HG03469 (cell line): ENCODE data around the gene SPRTN.

Experiments
- ATAC-seq: cut with Tn5 transposase; IDR thresholded peaks from one replicate; pipeline ENCODE4 v1.9.1; 2021; ENCODE audit warnings: mild to moderate bottlenecking, moderate library complexity, moderate number of reproducible peaks; ENCODE audit not compliant: unreplicated experiment

SPRTN gene, protein sequence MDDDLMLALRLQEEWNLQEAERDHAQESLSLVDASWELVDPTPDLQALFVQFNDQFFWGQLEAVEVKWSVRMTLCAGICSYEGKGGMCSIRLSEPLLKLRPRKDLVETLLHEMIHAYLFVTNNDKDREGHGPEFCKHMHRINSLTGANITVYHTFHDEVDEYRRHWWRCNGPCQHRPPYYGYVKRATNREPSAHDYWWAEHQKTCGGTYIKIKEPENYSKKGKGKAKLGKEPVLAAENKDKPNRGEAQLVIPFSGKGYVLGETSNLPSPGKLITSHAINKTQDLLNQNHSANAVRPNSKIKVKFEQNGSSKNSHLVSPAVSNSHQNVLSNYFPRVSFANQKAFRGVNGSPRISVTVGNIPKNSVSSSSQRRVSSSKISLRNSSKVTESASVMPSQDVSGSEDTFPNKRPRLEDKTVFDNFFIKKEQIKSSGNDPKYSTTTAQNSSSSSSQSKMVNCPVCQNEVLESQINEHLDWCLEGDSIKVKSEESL

GRCh38 chr1:231338270-231339128 is at the start of gene SPRTN:
TSS of gene SPRTN (plus strand) at chr1:231338293. CDS start at chr1:231338384, 91 bp downstream.
- no peak for ATAC-seq

- no peak for ATAC-seq
Observed at GRCh38 chr1:231295938-231296337, 42.2 kb upstream of the SPRTN start.

DNA sequence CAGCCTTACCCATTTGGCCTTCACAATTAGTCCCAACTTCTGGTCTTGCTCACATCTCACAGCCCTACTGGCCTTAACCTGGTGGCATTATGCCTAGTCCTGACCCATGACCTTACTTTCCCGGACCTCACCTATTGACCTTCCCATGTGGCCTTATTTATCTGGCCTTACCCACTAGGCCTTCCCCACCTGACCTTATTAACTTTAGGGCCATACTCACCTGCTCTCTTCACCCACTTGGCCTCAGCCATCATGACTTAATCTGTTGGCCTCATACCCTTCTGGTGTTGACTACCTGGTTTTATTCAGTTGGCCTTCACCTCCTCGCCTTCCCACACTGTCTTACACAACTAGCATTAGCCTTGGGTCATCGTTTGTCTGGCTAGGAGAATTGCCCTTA is 36.1 kb upstream of the SPRTN start:
- ATAC-seq: no peak

DNA sequence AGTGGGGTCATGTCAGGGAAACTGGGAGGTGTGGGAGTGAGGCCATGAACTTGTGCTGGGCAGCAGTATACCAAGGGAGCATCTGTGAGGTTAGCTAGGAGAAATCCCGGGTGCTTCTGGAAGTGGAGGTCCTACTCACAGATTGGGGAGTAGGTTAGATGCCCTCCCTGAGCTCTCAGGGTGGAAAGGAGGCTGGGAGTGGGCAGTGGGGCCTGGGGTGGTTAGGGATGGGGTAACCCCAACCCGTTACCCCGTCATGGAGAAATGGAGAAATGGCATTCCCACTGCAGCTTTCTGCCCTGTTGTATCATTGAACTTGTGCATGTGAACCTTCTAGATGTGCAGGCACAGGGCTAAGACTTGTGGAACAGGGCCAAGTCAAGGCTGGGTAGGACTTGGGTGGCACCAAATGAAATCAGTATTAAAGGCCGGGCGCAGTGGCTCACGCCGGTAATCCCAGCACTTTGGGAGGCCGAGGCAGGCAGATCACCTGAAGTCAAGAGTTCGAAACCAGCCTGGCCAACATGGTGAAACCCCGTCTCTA is 27.6 kb upstream of the SPRTN start:
- ATAC-seq: no peak

DNA sequence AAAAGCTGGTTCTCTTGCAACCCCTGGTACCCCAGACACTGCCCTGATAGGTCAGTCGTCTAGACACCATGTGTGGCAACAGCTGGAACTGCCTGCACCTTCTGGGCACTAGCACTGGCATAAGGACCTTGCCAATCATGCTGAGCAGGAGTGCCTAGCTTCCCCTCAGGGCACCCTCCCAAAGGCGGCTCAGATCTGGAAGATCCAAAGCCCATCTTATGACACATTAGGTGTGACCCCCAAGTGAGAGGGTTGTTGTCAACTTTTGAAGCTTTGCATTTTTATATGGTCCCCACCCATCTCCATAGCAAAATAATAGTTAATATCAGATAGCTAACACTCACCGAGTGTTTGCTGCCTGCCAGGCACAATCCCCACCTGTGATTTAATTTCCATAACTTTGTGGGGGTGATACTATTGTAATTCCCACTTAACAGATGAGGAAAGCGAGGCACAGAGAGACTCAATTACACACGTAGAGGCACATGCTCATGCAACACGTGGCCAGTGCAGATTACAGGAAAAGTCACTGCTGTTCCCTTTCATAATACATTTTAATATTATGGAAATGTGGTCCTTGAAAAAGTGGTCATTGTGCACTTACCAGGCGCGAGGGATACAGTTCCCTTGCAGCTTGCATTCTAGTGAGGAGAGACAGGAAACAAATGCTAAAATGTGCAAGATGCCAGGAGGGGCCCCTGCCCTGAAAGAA is 26.2 kb upstream of the SPRTN start:
- no peak for ATAC-seq

GRCh38 chr1:231312432-231312788 is 25.7 kb upstream of the SPRTN start:
- ATAC-seq: no peak

DNA sequence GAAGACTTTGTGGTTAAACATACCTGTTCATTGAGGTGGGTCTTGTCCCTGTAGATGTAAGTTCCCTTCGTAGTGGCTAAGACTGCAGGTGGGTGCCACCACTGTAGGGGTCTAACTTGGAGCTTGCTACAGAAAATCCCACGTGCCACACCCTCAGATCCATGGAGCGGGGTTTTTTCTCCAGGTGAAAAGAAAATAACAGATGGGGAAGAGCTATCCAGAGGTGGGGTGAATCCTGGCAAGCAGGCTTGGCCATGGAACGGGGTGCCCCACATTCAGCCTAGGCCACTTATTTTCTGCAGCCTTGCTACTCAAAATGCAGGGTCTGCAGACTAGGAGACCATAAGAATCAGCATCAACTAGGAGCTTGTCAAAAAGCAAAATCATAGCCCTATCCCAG is 24.4 kb upstream of the SPRTN start:
- no peak for ATAC-seq

- ATAC-seq: peak; percentile 70
Observed at GRCh38 chr1:231315887-231316286, 22.2 kb upstream of the SPRTN start.

- no peak for ATAC-seq
Observed at GRCh38 chr1:231317306-231318014, 20.6 kb upstream of the SPRTN start.

GRCh38 chr1:231318015-231318355 is 20.1 kb upstream of the SPRTN start:
- no peak for ATAC-seq

- ATAC-seq: no peak
Observed at GRCh38 chr1:231318568-231318967, 19.5 kb upstream of the SPRTN start.

DNA sequence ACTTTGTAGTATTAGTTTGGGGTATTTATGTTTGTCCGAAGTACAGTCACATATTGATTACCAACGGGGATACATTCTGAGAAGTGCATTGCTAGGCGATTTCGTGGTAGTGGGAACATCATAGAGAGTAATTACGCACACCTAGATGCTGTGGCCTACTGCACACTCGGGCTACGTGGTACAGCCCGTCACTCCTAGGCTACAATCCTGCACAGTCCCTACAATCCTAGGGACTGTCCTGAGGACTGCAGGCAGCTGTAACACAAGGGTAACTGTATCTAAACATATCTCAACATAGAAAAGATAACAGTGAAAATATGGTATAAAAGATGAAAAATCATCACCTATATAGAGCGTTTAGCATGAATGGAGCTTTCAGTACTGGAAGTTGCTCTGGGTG is 19.0 kb upstream of the SPRTN start:
- no peak for ATAC-seq

GRCh38 chr1:231322880-231323530 is 15.1 kb upstream of the SPRTN start:
- no peak for ATAC-seq

DNA sequence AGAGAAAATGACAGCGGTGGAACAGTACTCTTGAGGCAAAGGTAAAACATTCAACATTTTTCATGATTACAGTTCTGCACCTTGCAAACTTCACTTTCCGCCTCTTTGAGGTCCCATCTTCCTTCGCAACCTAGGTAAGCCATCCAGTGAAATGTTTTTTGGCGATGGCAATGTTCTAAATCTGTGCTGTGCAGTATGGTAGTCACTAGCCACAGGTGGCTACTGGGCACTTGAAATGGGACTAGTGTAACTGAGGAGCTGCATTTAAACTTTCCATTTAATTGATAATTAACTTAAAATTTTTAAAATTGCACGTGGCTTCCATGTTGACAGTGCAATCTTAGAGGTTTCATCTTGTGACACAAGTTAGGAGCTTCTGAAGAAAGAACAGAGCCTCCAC is 13.4 kb upstream of the SPRTN start:
- ATAC-seq: no peak

DNA sequence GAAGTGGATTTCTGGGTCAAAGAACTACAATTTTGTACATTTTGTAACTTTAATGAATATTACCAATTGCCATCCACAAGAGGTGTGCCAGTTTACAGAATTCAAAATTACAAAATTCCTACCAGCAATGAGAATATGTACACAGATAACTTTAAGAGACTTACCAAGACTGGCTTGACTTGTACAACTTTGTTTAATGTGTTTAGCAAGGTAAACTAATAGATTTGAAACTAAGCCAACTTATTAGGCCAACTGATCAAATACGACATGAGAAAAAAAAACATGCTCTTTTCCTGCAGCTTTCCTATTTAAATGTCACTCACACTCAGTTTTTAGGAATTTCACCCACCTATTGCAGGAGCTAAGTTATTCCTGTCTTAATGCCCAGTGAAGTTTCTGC is 11.8 kb upstream of the SPRTN start:
- ATAC-seq: no peak

GRCh38 chr1:231327617-231328016 is 10.5 kb upstream of the SPRTN start:
- ATAC-seq: no peak

GRCh38 chr1:231329483-231329882 is 8.6 kb upstream of the SPRTN start:
- ATAC-seq: no peak

DNA sequence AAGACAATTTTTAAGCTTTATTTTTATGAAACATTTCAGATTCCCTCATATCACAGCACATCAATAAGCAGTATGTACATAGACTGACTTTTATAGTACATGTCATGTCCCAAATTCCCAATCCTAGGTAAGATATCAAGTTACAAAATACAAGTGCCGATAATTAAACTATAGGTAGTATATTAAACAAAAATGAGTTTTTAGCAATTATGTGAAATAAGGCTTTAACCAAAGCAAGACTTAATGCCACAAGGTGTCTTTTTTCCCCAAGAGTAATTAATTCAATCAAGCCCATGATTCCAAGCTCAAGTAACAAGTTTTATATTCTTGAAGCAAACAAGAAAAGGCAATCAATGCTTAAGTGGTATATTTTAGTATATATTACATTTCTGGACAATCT is 5.3 kb upstream of the SPRTN start:
- no peak for ATAC-seq

- ATAC-seq: no peak
Observed at GRCh38 chr1:231334079-231334666, 3.9 kb upstream of the SPRTN start.

- ATAC-seq: no peak
Observed at GRCh38 chr1:231334952-231335351, 3.1 kb upstream of the SPRTN start.
